ENCODE results near the gene EIPR1. TPM values are rescaled to one million over a fixed set of nuclear protein-coding genes. Genes with fewer than 3 reads are reported as not detected.
"Not testable (repeated sequence)": the region's sequence is repeated elsewhere in the genome, so short reads cannot be mapped to it uniquely, and the experiment has no call there.

The EIPR1 gene
- total RNA-seq, 1 experiment from 2014 or later, result 36.9 TPM

DNA sequence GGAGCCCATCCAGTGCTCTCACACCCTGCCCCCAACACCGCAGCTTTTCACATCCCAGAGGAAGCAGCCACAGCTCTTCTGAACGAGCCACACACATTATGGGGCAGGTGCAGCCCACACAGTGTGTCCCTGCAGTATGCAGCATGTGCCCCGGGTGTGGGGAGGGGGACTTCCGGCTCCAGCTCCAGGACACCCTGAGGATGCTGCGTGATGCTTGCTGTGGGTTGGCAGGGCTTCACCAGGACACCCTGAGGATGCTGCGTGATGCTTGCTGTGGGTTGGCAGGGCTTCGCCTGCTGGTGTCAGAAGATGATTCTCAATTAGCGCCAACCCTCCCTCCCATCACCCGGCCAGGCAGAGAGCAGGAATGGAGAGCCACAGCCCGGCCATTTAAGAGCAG is 193.9 kb downstream of the EIPR1 start:
- no peaks in the 10 kb centered on the region for H3K9me3 ChIP-seq
- no peak overlapping the region for H3K4me3 ChIP-seq (ENCODE audit: low read depth, low read length)
- POLR2A ChIA-PET, result no interaction called here
- Mint-ChIP-seq H3K4me1 (ENCODE audit: low read depth, unreplicated experiment) (no peaks in the 10 kb centered on the region), H3K27me3 (ENCODE audit: insufficient read depth, unreplicated experiment) (no peaks in the 10 kb centered on the region), H3K9me3 (ENCODE audit: unreplicated experiment) (peaks cover 13% of the 10 kb centered on the region), H3K36me3 (ENCODE audit: insufficient read depth, unreplicated experiment) (peaks cover 26% of the 10 kb centered on the region), H3K4me3 (ENCODE audit: unreplicated experiment) (no peak overlapping the region), H3K27ac (ENCODE audit: unreplicated experiment) (no peak overlapping the region)
- no peaks in the 10 kb centered on the region for H3K27me3 ChIP-seq (replicated peaks; ENCODE audit: control insufficient read depth, insufficient read depth, low read length)
- no TSS peak for BruUV-seq (replicated peaks)
- TF ChIP-seq, protein P1, sequence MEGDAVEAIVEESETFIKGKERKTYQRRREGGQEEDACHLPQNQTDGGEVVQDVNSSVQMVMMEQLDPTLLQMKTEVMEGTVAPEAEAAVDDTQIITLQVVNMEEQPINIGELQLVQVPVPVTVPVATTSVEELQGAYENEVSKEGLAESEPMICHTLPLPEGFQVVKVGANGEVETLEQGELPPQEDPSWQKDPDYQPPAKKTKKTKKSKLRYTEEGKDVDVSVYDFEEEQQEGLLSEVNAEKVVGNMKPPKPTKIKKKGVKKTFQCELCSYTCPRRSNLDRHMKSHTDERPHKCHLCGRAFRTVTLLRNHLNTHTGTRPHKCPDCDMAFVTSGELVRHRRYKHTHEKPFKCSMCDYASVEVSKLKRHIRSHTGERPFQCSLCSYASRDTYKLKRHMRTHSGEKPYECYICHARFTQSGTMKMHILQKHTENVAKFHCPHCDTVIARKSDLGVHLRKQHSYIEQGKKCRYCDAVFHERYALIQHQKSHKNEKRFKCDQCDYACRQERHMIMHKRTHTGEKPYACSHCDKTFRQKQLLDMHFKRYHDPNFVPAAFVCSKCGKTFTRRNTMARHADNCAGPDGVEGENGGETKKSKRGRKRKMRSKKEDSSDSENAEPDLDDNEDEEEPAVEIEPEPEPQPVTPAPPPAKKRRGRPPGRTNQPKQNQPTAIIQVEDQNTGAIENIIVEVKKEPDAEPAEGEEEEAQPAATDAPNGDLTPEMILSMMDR (IDR thresholded peaks at IDR 0.05; ENCODE audit: insufficient read depth in 1 of 2, low read depth in 1 of 2, low read length in 1 of 2, severe bottlenecking in 1 of 2, unreplicated experiment in 1 of 2), result no peak
- intact Hi-C loops (cut with micrococcal nuclease; ENCODE audit: unreplicated experiment), result no loop called here
- no peaks in the 10 kb centered on the region for H3K36me3 ChIP-seq (ENCODE audit: control insufficient read depth, insufficient read depth, low read length)
- no peak for DNase-seq
- CTCF ChIA-PET, result no interaction called here
- H3K4me1 ChIP-seq, result no peaks in the 10 kb centered on the region

DNA sequence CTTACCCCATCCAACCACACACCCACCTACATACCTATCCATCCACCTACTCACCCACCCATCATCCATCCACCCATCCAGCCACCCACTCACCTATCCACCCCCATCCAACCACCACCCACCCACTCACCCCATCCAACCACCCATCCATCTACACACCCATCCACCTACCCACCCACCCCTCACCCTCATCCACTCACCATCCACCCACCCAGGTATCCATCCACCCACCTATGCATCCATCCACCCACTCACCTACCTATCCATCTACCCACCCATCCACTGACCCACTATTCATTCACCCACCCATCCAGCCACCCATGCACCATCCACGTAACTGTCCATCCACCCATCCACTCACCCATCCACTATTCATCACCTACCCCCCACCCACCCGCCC is 194.8 kb downstream of the EIPR1 start:
- H3K27ac Mint-ChIP-seq (ENCODE audit: unreplicated experiment), result no peak overlapping the region
- intact Hi-C loops (cut with micrococcal nuclease; ENCODE audit: unreplicated experiment), result no loop called here
- no peaks in the 10 kb centered on the region for H3K4me1 Mint-ChIP-seq (ENCODE audit: low read depth, unreplicated experiment)
- no peak for DNase-seq
- TF ChIP-seq, protein P1 (IDR thresholded peaks at IDR 0.05; ENCODE audit: insufficient read depth in 1 of 2, low read depth in 1 of 2, low read length in 1 of 2, severe bottlenecking in 1 of 2, unreplicated experiment in 1 of 2), result no peak
- H3K9me3 ChIP-seq, result no peaks in the 10 kb centered on the region
- peaks cover 19% of the 10 kb centered on the region for H3K36me3 Mint-ChIP-seq (ENCODE audit: insufficient read depth, unreplicated experiment)
- no peak overlapping the region for H3K4me3 Mint-ChIP-seq (ENCODE audit: unreplicated experiment)
- H3K27me3 Mint-ChIP-seq (ENCODE audit: insufficient read depth, unreplicated experiment), result no peaks in the 10 kb centered on the region
- peaks cover 13% of the 10 kb centered on the region for H3K9me3 Mint-ChIP-seq (ENCODE audit: unreplicated experiment)
- H3K27me3 ChIP-seq (replicated peaks; ENCODE audit: control insufficient read depth, insufficient read depth, low read length), result no peaks in the 10 kb centered on the region
- H3K36me3 ChIP-seq (ENCODE audit: control insufficient read depth, insufficient read depth, low read length), result no peaks in the 10 kb centered on the region
- POLR2A ChIA-PET, result no interaction called here
- no peak overlapping the region for H3K4me3 ChIP-seq (ENCODE audit: low read depth, low read length)
- no peaks in the 10 kb centered on the region for H3K4me1 ChIP-seq
- BruUV-seq (replicated peaks), result no TSS peak
- CTCF ChIA-PET, result no interaction called here

GRCh38 chr2:3181416-3182010 is 196.1 kb downstream of the EIPR1 start:
- peaks cover 19% of the 10 kb centered on the region for H3K36me3 Mint-ChIP-seq (ENCODE audit: insufficient read depth, unreplicated experiment)
- peaks cover 13% of the 10 kb centered on the region for H3K9me3 Mint-ChIP-seq (ENCODE audit: unreplicated experiment)
- CTCF ChIA-PET, result no interaction called here
- no peaks in the 10 kb centered on the region for H3K4me1 Mint-ChIP-seq (ENCODE audit: low read depth, unreplicated experiment)
- no peak overlapping the region for H3K4me3 Mint-ChIP-seq (ENCODE audit: unreplicated experiment)
- POLR2A ChIA-PET, result no interaction called here
- intact Hi-C loops (cut with micrococcal nuclease; ENCODE audit: unreplicated experiment), result no loop called here
- no peaks in the 10 kb centered on the region for H3K27me3 ChIP-seq (replicated peaks; ENCODE audit: control insufficient read depth, insufficient read depth, low read length)
- H3K36me3 ChIP-seq (ENCODE audit: control insufficient read depth, insufficient read depth, low read length), result no peaks in the 10 kb centered on the region
- no peaks in the 10 kb centered on the region for H3K4me1 ChIP-seq
- no peak for DNase-seq
- no peak overlapping the region for H3K4me3 ChIP-seq (ENCODE audit: low read depth, low read length)
- TF ChIP-seq, protein P1 (IDR thresholded peaks at IDR 0.05; ENCODE audit: insufficient read depth in 1 of 2, low read depth in 1 of 2, low read length in 1 of 2, severe bottlenecking in 1 of 2, unreplicated experiment in 1 of 2), result no peak
- no TSS peak for BruUV-seq (replicated peaks)
- H3K27me3 Mint-ChIP-seq (ENCODE audit: insufficient read depth, unreplicated experiment), result no peaks in the 10 kb centered on the region
- no peaks in the 10 kb centered on the region for H3K9me3 ChIP-seq
- H3K27ac Mint-ChIP-seq (ENCODE audit: unreplicated experiment), result no peak overlapping the region

- H3K27me3 ChIP-seq (replicated peaks; ENCODE audit: control insufficient read depth, insufficient read depth, low read length); H3K27me3 Mint-ChIP-seq (ENCODE audit: insufficient read depth, unreplicated experiment); H3K4me3 Mint-ChIP-seq (ENCODE audit: unreplicated experiment); H3K36me3 ChIP-seq (ENCODE audit: control insufficient read depth, insufficient read depth, low read length); H3K4me1 ChIP-seq; DNase-seq; H3K4me3 ChIP-seq (ENCODE audit: low read depth, low read length); intact Hi-C loops (cut with micrococcal nuclease; ENCODE audit: unreplicated experiment); H3K27ac Mint-ChIP-seq (ENCODE audit: unreplicated experiment); H3K4me1 Mint-ChIP-seq (ENCODE audit: low read depth, unreplicated experiment); CTCF ChIA-PET; POLR2A ChIA-PET; H3K9me3 ChIP-seq; BruUV-seq (replicated peaks): not testable (repeated sequence)
- Mint-ChIP-seq H3K9me3 (ENCODE audit: unreplicated experiment) (peaks cover 13% of the 10 kb centered on the region), H3K36me3 (ENCODE audit: insufficient read depth, unreplicated experiment) (peaks cover 18% of the 10 kb centered on the region)
These were observed 196.8 kb downstream of the EIPR1 start for GRCh38 chr2:3180909-3181221.
